Measurements from ENCODE around the gene TGM5. TPM values are rescaled to one million over a fixed set of nuclear protein-coding genes. Genes with fewer than 3 reads are reported as not detected.
"Not testable (repeated sequence)": the region's sequence is repeated elsewhere in the genome, so short reads cannot be mapped to it uniquely, and the experiment has no call there.

The TGM5 gene
- total RNA-seq, 1 donor from 2014 or later = not detected

- DNase-seq = no peak
These were observed 22.6 kb downstream of the TGM5 start for GRCh38 chr15:43244092-43244491.

DNA sequence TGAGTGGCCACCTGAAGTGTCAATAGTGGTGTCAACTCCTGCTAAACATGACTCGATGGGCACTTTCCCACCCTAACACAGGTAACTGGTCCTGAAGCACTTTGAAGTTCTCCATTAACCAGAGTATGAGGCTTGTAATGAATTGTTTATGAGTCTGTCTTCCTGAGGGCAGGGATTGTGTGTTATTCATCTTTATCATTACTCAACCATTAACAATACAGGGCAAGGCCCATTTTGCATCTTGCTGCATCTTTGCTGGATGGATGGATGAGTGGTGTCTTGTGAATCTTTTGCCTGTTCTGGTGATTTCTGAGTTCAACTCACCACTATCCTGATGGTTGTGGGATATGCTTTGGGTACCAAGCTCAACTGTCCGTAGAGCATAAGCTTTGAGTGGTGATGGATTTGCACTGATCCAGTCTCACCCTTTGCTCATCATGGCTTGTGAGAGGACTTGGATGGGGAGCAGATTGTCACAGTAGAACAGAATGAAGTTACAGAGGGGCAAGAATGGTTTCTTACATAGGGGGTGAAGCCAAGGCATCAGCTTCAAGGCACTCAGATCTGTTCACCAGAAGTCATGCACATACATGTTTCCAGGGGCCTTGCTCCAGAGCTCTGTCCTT lies 23.6 kb downstream of the TGM5 start:
- DNase-seq = no peak

GRCh38 chr15:43242616-43243015 lies 24.1 kb downstream of the TGM5 start:
- DNase-seq = no peak

GRCh38 chr15:43241100-43241499 lies 25.6 kb downstream of the TGM5 start:
- no peak for DNase-seq

GRCh38 chr15:43239732-43240491 lies 26.8 kb downstream of the TGM5 start:
- peak; percentile 41 for DNase-seq

DNA sequence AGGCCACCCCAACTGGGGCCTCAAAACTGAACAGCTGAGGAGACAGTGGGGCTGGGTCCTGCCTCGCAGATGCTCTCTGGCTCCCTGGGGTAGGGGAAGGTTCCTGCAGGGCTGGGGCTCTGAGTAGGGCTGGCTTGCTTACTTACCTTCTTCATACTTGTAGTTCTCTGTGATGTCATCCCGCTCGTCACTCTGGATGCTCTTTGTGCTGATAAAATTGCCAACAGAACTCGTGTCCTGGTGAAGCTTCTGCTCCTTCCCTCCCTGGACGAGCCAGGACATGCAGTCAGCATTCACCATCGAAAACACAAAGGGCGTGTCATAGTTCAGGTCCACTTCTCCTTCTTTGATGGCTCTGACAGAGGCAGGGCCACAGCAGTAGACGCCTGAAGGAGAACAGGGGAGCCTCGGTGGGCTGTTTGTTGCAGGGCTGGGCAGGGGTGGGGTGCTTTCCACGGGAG lies 28.0 kb downstream of the TGM5 start:
- no peak for DNase-seq

DNA sequence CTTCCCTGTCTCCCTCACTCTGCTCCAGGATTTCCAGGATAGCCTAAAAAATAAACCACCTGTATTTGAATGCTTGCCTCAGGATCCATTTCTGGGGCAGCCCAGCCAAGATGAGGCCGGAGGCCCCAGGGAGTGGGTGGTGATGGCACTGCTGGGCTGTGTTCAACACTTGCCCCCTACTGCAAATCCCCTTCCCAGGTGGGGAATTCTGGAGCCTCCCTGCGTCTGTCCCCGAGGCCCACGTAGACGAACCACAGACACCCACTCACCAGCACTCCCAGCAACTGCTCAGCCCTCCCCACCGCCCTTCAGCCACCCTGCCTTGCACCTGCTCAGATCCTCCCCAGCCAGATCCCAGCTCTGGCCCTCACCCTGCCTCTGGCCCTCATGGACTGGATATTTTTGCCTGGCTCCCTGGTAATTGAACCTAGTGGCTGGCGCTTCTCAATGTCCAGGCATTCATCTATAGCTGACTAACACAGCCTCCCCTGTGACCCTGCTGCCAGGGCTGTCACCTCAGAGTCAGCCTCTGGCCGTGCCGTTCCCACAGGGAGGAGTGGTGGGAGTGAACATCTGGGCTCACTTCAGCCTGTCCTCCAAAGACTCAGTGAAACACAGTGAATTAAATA lies 28.8 kb downstream of the TGM5 start:
- no peak for DNase-seq

GRCh38 chr15:43235536-43235935 lies 31.2 kb downstream of the TGM5 start:
- DNase-seq = no peak

GRCh38 chr15:43232289-43232874 lies 34.3 kb downstream of the TGM5 start:
- no peak for DNase-seq

GRCh38 chr15:43230640-43231115 lies 36.0 kb downstream of the TGM5 start:
- DNase-seq = no peak

- no peak for DNase-seq
These were observed 36.8 kb downstream of the TGM5 start for GRCh38 chr15:43229977-43230376.

- no peak for DNase-seq
These were observed 40.1 kb downstream of the TGM5 start for GRCh38 chr15:43226436-43227305.

DNA sequence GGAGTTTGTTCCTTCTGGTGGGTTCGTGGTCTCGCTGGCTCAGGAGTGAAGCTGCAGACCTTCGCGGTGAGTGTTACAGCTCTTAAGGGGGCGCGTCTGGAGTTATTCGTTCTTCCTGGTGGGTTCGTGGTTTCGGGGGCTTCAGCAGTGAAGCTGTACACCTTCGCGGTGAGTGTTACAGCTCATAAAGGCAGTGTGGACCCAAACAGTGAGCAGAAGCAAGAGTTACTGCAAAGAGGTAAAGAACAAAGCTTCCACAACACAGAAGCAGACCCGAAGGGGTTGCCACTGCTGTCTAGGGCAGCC lies 40.8 kb downstream of the TGM5 start:
- DNase-seq = not testable (repeated sequence)

DNA sequence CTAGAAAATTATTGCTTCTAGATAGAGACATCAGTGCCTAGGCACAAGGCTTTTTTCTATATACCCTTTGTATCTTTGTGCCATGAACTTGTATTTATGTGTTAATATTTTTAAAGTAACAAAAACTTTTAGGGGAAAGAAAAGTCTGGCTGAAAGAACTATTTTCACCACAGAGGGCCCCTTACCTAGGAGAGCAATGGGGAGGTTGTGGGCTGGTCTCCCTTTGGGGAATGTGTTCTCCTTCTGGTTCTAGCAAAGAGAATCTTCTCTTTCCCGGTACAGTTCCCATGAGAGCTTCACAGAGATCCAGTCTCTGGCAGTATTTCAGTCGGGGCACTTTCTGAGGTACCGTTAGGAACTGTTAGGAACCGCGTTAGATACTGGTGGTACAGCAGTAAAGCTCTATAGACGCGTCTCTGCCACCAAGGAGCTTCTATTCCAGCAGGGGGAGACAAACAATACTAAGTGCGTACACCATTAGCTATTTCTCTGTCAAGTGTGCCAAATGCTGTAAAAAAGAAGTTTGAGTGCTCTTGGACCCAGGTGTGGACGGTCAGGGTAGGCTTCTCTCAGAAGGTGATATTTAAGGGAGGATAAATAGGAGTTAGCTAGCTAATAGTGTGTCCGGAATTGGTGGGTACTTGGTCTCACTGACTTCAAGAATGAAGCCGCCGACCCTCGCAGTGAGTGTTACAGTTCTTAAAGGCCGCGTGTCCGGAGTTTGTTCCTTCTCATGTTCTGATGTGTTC lies 41.4 kb downstream of the TGM5 start:
- peak; percentile 79 for DNase-seq

DNA sequence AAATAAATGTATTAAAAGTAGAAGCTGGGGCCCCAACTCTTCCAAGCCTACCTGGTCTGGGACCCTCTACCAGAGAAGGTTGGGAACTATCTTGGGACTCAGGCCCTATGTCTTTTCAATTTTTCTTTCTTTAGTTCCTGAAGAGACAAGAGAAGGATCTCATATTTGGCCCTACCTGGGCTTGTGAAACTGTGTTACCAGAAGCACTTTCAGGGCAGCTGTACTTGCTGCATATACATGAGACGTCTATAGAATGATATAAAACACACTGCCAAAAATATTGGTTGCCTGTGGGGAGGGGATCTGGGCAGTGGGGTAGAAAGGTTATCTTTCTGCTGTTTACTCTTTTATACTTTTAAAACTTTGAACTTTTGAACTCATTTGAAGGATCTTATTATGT lies 45.3 kb downstream of the TGM5 start:
- DNase-seq = no peak

DNA sequence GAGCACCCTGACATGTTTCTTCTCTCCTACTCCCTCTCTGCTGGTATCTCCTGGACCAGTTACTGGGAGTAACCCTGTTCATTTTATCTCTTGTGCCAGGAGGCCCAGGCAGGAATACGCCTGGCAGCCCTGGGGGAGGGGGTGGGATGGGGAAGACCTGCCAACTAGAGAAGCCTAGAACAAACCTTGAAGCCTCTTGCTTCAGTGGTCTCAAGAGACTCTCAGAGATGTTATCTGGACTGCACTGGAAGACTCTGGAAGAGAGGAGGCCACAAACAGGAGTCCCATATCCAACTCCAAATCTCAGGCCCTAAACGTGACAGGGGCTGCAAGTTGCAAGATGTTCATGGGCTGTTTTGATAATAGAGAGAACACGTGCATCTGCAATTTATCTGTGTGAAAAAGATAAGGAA lies 45.7 kb downstream of the TGM5 start, which contains the start of gene EPB42:
Gene EPB42, minus strand, starts transcription at position 28 of the 413 bp plus-strand sequence. CDS start 193 bp downstream, outside the sequence.
- DNase-seq = no peak

- no peak for DNase-seq
These were observed 46.5 kb downstream of the TGM5 start for GRCh38 chr15:43219929-43220928.

GRCh38 chr15:43218908-43219706 lies 47.6 kb downstream of the TGM5 start:
- peak; percentile 37 for DNase-seq

DNA sequence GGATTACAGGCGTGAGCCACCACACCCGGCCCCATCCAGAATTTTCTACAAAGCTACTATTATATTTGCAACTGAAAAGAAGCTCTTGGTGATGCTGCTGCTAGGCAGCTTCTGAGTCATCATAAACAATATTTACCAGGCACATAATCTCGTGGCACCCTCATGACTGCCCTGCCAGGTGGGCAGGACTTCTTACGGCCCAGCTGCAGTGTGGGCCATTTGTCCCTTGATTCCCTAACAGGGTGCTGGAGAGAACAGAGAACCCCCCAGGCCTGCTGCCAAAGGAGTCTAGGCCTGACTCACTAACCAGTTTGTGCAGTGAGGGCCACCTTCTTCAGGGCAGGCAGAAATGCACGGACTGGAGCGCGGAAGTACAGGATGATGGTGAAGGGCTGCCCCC lies 50.8 kb downstream of the TGM5 start:
- no peak for DNase-seq
